Thyroid gland (tissue), 4 donors: ENCODE data around the gene CEP135. TPM values are rescaled to one million over a fixed set of nuclear protein-coding genes. Genes with fewer than 3 reads are reported as not detected.

ENCODE experiments used
- DNase-seq, 2 donors: peaks; one replicate each; pipeline ENCODE4 v3.0.0-alpha.2; 2019
- H3K27ac ChIP-seq, 3 donors: fragments of 200-600 bp; sonication (generic); 1 replicate in 2 of 3; 2 replicates in 1 of 3; pipeline ENCODE4 v1.5.1; 2016 to 2019; ENCODE audit warnings: mild to moderate bottlenecking in 1 of 3, moderate library complexity in 1 of 3
- H3K27me3 ChIP-seq: fragments of 200-600 bp; sonication (generic); one replicate; pipeline ENCODE4 v1.5.1; 2019
- H3K36me3 ChIP-seq, 2 donors: fragments of 200-600 bp; sonication (generic); one replicate each; pipeline ENCODE4 v1.5.1; 2016 to 2019
- H3K4me1 ChIP-seq, 2 donors: fragments of 200-600 bp; sonication (generic); one replicate each; pipeline ENCODE4 v1.5.1; 2017 to 2019
- H3K4me3 ChIP-seq, 3 donors: fragments of 200-600 bp; sonication (generic); replicated peaks in 1 of 3; 1 replicate in 2 of 3; 2 replicates in 1 of 3; pipeline ENCODE4 v1.5.1; 2016; ENCODE audit warnings: mild to moderate bottlenecking in 1 of 3
- H3K9me3 ChIP-seq: fragments of 200-600 bp; sonication (generic); one replicate; pipeline ENCODE4 v1.5.1; 2017
- POLR2A ChIP-seq, 2 donors: fragments of 450-650 bp; IDR thresholded peaks; one replicate each; pipeline ENCODE4 v1.6.1; 2017; ENCODE audit warnings: antibody characterized with exemption in 2 of 2, mild to moderate bottlenecking in 2 of 2, moderate library complexity in 1 of 2
- WGBS, 2 donors: methylation state at CpG; one replicate each; pipeline ENCODE4 v1.1.5; 2017; 5-methylcytosine and 5-hydroxymethylcytosine counted together
- intact Hi-C: fragments of 100-400 bp; cut with DNase I; formaldehyde crosslinking; loops from one replicate; pipeline ENCODE4 v1.15.1; 2023
- total RNA-seq, 4 donors: library from RNA; depleted of rRNA; stranded (reverse); fragments of >200 nt; gene quantifications; one replicate each; pipeline ENCODE4 v1.2.3, GENCODE V29; 2016
- TF ChIP-seq, protein P1 (sequence below), 6 experiments: fragments of 200-600 bp in 3 of 6; fragments of 450-650 bp in 3 of 6; sonication (generic) in 3 of 6; IDR thresholded peaks; one replicate each; pipeline ENCODE4 v1.5.1; 2016 to 2019; ENCODE audit warnings: antibody characterized with exemption in 6 of 6, mild to moderate bottlenecking in 2 of 6, inconsistent platforms in 1 of 6, moderate library complexity in 1 of 6

The CEP135 gene
- total RNA-seq, 4 donors from 2014 or later = 5.3 to 21.1 (median 10.1) TPM

DNA sequence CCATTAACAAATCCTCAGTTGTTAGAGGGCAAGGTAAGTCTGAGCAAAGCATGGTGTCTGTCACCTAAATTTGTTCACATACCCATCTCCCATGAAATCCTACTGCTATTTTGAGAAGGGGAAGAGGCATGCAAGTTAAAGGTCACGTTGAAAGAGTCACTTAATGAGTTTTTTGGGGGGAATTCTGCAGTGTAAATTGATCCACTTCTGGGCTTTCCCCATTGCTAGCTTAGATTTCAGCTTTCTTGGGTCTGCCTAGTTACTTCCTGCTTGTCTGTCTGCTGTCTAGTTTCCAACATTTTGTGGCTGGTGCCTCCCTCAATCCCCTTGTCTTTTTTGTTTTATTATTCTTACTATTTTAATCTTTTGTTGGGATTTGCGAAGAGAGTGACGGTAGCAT, 32.0 kb downstream of the CEP135 start:
- Histone ChIP-seq H3K36me3 (peaks cover 0 to 4% of the 10 kb centered on the region in 2 donors), H3K27me3 (no peaks in the 10 kb centered on the region), H3K27ac (no peak overlapping the region), H3K4me3 (no peak overlapping the region), H3K9me3 (no peaks in the 10 kb centered on the region), H3K4me1 (no peaks in the 10 kb centered on the region)
- intact Hi-C loops = no loop called here
- 86 to 88% methylated on average over 3 of the region's 3 CpGs for WGBS, 2 donors
- TF ChIP-seq POLR2A (IDR thresholded peaks at IDR 0.05) = no peak
- TF ChIP-seq, protein P1, sequence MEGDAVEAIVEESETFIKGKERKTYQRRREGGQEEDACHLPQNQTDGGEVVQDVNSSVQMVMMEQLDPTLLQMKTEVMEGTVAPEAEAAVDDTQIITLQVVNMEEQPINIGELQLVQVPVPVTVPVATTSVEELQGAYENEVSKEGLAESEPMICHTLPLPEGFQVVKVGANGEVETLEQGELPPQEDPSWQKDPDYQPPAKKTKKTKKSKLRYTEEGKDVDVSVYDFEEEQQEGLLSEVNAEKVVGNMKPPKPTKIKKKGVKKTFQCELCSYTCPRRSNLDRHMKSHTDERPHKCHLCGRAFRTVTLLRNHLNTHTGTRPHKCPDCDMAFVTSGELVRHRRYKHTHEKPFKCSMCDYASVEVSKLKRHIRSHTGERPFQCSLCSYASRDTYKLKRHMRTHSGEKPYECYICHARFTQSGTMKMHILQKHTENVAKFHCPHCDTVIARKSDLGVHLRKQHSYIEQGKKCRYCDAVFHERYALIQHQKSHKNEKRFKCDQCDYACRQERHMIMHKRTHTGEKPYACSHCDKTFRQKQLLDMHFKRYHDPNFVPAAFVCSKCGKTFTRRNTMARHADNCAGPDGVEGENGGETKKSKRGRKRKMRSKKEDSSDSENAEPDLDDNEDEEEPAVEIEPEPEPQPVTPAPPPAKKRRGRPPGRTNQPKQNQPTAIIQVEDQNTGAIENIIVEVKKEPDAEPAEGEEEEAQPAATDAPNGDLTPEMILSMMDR (IDR thresholded peaks at IDR 0.05) = no peak
- no peak for DNase-seq

DNA sequence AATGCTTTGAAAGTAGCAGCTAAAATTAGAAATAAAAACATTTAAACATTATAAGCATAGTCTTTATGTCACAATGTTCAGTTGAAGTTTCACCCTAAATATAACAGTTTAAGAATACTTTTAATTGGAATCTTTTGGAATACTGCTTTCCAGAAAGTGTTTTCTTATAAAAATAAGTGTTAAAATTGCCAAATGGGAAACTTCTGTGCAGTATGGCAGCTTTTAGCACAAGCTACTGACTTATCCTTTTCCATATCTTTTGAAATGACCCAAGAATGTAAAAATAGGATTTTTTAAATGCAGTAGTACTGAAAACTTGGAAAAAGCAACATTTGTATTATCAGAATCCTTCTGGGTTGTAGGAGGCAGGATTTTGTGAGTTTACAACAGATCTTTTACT, 34.2 kb downstream of the CEP135 start:
- no peaks in the 10 kb centered on the region for H3K9me3 ChIP-seq
- intact Hi-C loops = no loop called here
- H3K4me1 ChIP-seq = no peaks in the 10 kb centered on the region
- H3K27ac ChIP-seq = no peak overlapping the region
- H3K27me3 ChIP-seq = no peaks in the 10 kb centered on the region
- no peak for DNase-seq
- no peak overlapping the region for H3K4me3 ChIP-seq
- TF ChIP-seq, protein P1 (IDR thresholded peaks at IDR 0.05) = no peak
- no peak for TF ChIP-seq POLR2A (IDR thresholded peaks at IDR 0.05)
- peaks cover 0 to 6% of the 10 kb centered on the region in 2 donors for H3K36me3 ChIP-seq

DNA sequence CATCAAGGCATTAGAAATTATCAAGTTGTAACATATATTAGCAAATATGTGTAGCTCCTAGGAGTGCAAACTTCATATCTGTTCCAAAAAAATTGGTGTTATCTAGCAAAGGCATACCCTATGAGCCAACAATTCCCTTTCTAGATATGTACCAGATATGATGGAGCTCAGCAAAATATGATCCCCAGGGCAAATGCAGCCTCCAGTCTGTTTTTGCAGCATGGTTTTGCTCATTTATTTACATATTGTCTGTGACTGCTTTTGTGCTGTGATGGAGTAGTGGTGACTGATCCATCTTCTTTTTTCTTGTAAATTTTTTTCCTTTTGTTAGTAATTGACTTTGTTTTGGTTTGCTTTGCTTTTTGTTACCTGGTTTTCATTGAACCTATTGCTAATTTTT, 41.0 kb downstream of the CEP135 start:
- H3K27me3 ChIP-seq = no peaks in the 10 kb centered on the region
- TF ChIP-seq, protein P1 (IDR thresholded peaks at IDR 0.05) = no peak
- no peak for TF ChIP-seq POLR2A (IDR thresholded peaks at IDR 0.05)
- no peak overlapping the region for H3K4me3 ChIP-seq
- no peaks in the 10 kb centered on the region for H3K4me1 ChIP-seq
- no peak overlapping the region for H3K27ac ChIP-seq
- peaks cover 0 to 6% of the 10 kb centered on the region in 2 donors for H3K36me3 ChIP-seq
- intact Hi-C loops = no loop called here
- H3K9me3 ChIP-seq = no peaks in the 10 kb centered on the region
- DNase-seq = no peak

DNA sequence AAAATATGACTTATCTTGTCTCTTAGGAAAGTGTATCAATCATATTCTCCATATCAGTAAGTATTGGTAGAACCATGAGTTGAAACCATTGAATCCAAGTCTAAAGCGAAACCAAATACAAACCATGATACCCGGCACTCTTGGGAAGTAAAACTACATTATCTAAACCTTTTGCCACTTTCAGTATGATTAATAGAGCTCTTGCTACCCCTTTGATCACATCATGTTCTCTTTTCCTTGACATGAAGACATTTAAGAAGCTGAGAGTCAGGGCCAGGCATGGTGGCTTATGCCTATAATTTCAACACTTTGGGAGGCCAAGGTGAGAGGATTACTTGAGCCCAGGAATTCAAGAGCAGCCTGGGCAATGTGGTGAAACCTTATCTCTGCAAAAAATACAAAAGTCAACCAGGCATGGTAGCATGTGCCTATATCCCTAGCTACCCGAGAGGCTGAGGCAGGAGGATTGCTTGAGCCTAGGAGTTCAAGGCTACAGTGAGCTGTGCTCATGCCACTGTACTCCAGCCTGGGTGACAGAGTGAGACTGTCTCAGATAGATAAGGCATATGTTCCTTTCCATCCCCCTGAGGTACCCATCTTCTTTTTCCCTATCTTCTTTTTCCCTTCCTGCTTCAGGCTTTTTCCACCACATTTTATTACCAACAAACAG, 45.4 kb downstream of the CEP135 start:
- WGBS, 2 donors = 89 to 91% methylated on average over 3 of the region's 3 CpGs
- no peaks in the 10 kb centered on the region for H3K9me3 ChIP-seq
- DNase-seq = no peak
- no peaks in the 10 kb centered on the region for H3K27me3 ChIP-seq
- no peaks in the 10 kb centered on the region for H3K4me1 ChIP-seq
- TF ChIP-seq, protein P1 (IDR thresholded peaks at IDR 0.05) = no peak
- TF ChIP-seq POLR2A (IDR thresholded peaks at IDR 0.05) = no peak
- no peak overlapping the region for H3K4me3 ChIP-seq
- no peak overlapping the region for H3K27ac ChIP-seq
- peaks cover 0 to 6% of the 10 kb centered on the region in 2 donors for H3K36me3 ChIP-seq
- intact Hi-C loops = no loop called here

DNA sequence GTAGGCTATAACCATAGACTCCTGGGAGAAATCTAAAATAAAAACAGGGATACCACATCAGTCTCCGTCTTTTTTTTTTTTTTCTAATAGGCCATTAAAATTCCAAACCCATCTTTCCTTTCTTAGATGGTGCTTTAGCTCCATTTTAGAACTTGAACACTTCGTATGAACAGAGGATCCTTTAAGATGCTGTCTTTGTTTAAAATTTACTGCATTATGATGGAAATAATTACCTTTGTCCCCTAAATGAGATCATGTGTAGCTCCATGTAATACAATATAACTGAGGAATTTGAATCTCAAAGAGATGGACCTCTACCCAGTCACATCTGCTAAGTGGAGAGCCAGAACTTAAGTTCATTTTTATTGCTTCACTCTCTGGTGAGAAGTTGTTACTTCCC, 47.9 kb downstream of the CEP135 start:
- DNase-seq = no peak
- 96 to 97% methylated on average over 2 of the region's 2 CpGs for WGBS, 2 donors
- no peaks in the 10 kb centered on the region for H3K4me1 ChIP-seq
- H3K9me3 ChIP-seq = no peaks in the 10 kb centered on the region
- no peak overlapping the region for H3K4me3 ChIP-seq
- intact Hi-C loops = no loop called here
- TF ChIP-seq POLR2A (IDR thresholded peaks at IDR 0.05) = no peak
- TF ChIP-seq, protein P1 (IDR thresholded peaks at IDR 0.05) = no peak
- H3K36me3 ChIP-seq = peaks cover 6% of the 10 kb centered on the region in 2 donors
- H3K27ac ChIP-seq = no peak overlapping the region
- H3K27me3 ChIP-seq = no peaks in the 10 kb centered on the region
